22Rv1 (cell line): ENCODE measurements around the gene SND1.
A peak's percentile ranks its signal among the peaks of the same experiment; 100 is the strongest.

Source experiments
- ZFX ChIP-seq: fragments of 450-650 bp; IDR thresholded peaks from 2 replicates; pipeline ENCODE4 v1.6.1; 2017; ENCODE audit warnings: antibody characterized with exemption, borderline replicate concordance
- TF ChIP-seq, protein P1 (sequence below): fragments of 450-650 bp; IDR thresholded peaks from 2 replicates; pipeline ENCODE4 v1.5.1; 2017; ENCODE audit warnings: mild to moderate bottlenecking

DNA sequence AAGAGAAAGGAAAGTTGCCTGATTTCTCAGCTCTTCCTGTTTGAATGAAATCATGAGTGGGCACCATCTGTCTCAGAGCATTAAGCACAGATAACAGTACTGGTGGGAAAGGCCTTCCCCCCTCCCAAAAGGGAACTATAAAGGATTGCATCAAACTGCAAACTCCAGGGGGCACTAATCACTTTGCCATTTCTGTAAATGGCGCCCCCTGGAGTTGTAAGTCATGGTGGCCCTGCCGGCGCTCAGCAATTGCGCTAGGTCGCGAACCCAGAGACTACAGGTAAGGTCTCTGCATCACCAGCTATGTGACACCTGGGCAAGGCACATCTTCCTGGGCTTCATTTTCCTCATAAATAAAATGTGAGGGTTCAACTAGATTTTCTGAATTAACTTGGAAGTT lies 368.2 kb downstream of the SND1 start:
- TF ChIP-seq, protein P1, sequence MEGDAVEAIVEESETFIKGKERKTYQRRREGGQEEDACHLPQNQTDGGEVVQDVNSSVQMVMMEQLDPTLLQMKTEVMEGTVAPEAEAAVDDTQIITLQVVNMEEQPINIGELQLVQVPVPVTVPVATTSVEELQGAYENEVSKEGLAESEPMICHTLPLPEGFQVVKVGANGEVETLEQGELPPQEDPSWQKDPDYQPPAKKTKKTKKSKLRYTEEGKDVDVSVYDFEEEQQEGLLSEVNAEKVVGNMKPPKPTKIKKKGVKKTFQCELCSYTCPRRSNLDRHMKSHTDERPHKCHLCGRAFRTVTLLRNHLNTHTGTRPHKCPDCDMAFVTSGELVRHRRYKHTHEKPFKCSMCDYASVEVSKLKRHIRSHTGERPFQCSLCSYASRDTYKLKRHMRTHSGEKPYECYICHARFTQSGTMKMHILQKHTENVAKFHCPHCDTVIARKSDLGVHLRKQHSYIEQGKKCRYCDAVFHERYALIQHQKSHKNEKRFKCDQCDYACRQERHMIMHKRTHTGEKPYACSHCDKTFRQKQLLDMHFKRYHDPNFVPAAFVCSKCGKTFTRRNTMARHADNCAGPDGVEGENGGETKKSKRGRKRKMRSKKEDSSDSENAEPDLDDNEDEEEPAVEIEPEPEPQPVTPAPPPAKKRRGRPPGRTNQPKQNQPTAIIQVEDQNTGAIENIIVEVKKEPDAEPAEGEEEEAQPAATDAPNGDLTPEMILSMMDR, result peak; percentile 74
- no peak for TF ChIP-seq ZFX
